HG02642 (cell line): ENCODE results near the gene ZCWPW1.
"Not testable (repeated sequence)": the region's sequence is repeated elsewhere in the genome, so short reads cannot be mapped to it uniquely, and the experiment has no call there.

Experiments
- ATAC-seq: cut with Tn5 transposase; IDR thresholded peaks from one replicate; pipeline ENCODE4 v1.9.1; 2021; ENCODE audit warnings: mild to moderate bottlenecking; ENCODE audit not compliant: unreplicated experiment, poor library complexity

The ZCWPW1 gene

DNA sequence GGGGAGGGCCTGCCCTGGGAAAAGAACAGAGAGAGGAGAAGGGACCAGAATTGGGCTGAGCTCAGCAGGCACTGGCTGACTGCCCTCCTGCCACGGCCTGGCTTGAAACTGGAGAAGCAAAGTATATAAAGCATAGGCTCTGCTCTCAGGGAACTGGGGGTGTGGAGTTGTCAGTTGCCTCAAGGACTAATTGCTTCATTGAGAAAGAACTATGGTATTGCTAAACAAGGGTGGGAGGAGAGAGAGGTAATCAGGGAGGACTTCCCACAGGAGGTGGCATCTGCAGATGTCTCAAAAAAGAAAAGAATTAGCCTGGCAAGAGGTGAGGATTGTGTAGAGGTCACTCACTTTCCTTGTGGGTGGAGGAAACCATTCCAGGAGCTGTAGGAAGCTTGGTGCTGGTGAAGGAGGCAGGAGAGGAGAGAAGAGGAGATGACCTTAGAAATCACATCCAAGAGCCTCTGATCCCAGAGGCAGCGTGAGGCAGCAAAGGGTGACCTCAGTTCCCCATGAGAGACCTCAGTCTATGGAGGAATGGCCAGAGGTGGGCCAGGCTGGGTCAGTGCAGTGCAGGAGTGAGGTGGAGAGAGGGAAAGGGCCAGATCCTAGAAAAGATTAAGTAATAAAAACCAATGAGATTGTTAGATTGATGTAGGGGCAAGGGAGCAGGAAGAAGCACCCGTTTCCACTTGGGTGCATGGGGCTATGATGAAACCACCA lies 68.2 kb downstream of the ZCWPW1 start:
- ATAC-seq, result no peak

DNA sequence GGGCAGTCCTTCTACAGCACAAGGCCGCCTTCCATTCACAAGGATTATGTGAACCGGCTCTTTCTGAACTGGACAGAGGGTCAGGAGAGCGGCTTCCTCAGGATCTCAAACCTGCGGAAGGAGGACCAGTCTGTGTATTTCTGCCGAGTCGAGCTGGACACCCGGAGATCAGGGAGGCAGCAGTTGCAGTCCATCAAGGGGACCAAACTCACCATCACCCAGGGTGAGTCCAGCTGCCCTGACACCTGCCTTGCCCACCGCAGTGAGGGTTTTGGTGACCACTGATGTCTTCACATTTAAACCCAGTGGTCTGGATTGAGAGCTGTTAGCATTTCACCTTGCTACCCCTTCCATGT lies 69.7 kb downstream of the ZCWPW1 start:
- ATAC-seq, result no peak

DNA sequence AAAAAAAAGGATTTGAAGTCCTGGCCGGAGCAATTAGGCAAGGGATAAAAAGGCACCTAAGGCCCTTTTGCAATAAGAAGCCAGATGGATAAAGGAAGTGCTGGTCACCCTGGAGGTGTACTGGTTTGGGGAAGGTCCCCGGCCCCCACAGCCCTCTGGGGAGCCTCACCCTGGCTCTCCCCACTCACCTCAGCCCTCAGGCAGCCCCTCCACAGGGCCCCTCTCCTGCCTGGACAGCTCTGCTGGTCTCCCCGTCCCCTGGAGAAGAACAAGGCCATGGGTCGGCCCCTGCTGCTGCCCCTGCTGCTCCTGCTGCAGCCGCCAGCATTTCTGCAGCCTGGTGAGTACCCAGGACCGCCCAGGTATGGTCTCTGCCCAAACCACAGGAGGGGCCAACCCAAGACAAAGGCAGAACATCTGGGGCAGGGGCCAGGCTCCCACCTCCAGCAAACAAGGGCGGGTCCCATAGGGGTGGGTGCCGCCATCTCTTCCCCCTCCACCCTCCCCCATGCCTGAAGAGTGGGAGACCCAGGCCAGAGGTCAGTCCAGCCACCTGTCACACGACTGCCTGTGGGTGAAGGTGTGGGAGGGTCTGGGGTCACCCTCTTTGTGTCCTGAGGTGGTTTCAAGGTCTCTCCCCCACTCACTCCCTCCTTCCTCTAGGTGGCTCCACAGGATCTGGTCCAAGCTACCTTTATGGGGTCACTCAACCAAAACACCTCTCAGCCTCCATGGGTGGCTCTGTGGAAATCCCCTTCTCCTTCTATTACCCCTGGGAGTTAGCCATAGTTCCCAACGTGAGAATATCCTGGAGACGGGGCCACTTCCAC lies 70.3 kb downstream of the ZCWPW1 start, which contains the start of gene PILRB:
TSS of gene PILRB (plus strand) at position 91 of the 830 bp plus-strand sequence. CDS start at position 277, 186 bp downstream.
- no peak for ATAC-seq

DNA sequence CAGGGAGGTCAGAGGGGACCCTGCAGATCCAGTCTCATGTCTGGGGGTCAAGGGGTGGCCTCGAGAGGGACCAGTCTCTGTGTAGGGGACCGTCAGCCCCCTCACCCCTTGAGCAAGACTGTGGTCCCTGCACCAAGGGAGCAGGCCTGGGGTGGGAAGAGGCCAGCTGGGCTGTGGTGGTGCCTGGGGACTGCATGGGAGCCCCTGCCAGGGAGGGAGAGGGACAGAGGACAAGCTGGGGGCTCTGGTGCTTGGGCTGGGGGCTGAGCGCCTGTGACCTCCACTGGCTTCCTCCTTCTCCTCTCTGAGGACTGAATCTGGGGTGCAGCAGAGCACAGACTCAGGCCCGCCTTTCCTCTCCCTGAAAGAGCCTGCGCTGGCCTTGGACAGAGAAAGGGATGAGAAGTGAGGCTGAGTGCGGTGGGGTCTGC lies 71.4 kb downstream of the ZCWPW1 start:
- ATAC-seq, result no peak

DNA sequence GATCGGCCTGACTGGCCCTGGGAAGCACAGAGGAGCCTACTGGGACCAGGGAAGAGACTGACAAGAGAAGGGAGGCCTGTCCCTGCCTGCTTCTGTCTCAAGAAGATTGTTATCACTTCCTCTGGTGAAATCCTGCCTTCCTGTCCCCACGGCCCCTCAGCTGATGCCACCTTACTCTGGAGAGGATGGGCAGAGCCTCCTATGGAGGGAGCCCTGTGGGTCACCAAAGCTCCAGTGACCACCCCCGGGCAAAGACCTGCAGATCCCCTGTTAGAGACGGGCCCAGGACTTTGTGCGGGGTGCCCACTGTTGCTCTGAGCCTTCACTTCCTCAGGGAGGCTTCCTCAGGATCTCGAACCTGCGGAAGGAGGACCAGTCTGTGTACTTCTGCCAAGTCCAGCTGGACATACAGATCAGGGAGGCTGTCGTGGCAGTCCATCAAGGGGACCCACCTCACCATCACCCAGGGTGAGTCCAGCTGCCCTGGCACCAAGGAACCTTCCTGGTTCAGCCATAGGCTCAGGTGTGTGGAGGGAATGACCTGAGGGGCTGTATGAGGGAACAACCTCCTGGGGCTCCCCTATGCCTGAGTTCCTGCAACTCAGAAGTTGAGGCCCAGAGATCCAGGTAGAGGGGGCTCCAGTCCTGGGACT lies 72.0 kb downstream of the ZCWPW1 start:
- no peak for ATAC-seq

DNA sequence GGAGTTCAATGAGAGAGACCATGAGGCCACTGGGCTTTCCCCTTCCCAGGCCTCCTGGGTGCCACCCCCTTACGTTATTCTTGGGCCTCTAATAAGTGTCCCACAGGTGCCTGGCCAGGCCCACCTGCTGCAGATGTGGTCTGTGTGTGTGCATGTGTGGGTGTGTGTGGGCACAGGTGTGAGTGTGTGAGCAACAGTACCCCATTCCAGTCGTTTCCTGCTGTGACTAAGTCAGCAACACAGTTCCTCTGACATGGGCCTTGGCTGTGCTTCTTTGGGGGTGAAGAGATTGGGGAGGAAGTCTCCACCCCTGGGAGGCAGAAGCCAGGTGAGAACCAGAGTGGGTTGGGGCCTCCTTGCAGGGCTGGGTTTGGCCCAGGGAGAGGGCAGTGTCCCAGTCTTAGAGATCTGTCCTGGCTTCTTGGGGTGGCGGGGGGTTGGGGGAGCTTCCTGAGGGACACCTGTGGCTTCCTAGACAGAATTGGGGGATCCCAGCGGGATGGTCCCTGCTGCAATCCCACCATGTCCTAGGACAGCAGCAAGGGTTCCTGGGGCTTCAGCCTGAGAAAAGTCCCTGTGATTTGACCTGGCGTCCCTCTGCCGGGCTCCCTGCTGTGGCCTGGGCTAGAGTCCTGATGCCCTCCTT lies 74.7 kb downstream of the ZCWPW1 start:
- no peak for ATAC-seq

DNA sequence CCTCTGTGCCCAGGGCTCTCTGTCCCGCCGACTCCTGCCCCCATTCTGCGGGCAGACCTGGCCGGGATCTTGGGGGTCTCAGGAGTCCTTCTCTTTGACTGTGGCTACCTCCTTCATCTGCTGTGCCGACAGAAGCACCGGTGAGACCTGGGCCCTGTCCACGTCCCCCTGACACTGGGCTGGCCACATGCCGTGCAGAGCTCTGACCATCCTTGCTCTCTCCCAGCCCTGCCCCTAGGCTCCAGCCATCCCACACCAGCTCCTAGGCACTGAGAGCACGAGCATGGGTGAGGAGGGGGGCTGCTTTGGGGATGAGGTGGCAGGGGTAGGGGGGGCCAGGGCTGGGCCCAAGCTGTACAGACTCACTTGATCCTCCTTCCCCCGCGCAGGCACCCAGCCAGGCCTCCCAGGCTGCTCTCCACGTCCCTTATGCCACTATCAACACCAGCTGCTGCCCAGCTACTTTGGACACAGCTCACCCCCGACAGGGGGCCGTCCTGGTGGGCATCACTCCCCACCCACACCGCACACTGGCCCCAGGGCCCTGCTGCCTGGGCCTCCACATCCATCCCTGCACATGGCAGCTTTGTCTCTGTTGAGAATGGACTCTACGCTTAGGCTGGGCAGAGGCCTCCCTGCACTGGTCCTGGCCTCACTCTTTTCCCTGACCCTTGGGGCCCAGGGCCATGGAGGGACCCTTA lies 75.4 kb downstream of the ZCWPW1 start:
- ATAC-seq, result no peak

DNA sequence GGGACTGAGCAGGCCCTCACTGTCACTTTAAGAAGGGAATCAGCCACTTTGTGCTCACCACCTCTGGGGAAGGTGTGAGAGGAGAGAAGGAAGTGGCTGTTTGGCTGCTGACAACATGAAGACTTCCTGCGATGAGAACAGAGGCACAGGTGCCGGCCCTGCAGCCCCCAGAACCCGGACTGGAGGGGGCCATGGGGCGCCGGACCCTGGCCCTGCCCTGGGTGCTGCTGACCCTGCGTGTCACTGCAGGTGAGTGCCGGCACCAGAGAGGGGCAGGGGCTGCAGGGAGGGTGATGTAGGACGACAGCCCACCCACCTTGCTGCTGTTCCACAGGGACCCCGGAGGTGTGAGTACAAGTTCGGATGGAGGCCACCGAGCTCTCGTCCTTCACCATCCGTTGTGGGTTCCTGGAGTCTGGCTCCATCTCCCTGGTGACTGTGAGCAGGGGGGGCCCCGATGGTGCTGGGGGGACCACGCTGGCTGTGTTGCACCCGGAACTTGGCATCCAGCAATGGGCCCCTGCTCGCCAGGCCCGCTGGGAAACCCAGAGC lies 76.2 kb downstream of the ZCWPW1 start:
- not testable (repeated sequence) for ATAC-seq

DNA sequence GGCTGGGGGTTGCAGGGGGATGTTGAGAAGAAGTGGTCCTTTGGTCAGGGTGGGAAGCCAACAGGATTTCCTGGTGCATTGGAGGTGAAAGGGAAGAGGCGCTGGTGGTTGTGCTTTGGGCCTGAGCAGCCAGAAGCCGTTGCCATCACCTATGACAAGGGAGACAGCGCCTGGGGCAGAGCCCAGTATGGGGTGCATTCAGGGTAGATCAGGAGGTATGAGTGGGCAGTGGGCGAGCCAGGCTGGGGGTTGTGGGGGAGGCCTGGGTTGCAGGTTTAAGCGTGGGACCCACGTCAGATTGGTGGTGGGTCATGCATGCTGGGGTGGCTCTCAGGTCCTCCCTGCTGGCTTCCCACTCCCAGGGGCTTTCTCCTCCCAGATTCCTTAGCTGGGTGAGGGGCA lies 76.8 kb downstream of the ZCWPW1 start:
- ATAC-seq, result no peak
